Omental fat pad (tissue), 4 donors: Measurements from ENCODE around the gene PPFIBP1. TPM values are rescaled to one million over a fixed set of nuclear protein-coding genes. Genes with fewer than 3 reads are reported as not detected.

ENCODE experiments used
- ATAC-seq: fragments of 150-250 bp; one replicate; pipeline ENCODE4 v1.9.1; 2016; ENCODE audit warnings: mild to moderate bottlenecking, moderate library complexity; ENCODE audit not compliant: low FRiP score
- DNase-seq: peaks from one replicate; pipeline ENCODE4 v3.0.0-alpha.2; 2019; ENCODE audit warnings: low spot score
- total RNA-seq, 4 donors: library from RNA; depleted of rRNA; stranded (reverse); fragments of >200 nt; gene quantifications; one replicate each; pipeline ENCODE4 v1.1.0, GENCODE V29; 2016
- TF ChIP-seq, protein P1 (sequence below), 3 donors: fragments of 450-650 bp; IDR thresholded peaks; one replicate each; pipeline ENCODE4 v1.5.1; 2016 to 2017; ENCODE audit warnings: antibody characterized with exemption in 3 of 3, mild to moderate bottlenecking in 3 of 3, moderate library complexity in 2 of 3

PPFIBP1 gene
- total RNA-seq, 4 donors from 2014 or later, result 40.2 to 164 (median 56.5) TPM

DNA sequence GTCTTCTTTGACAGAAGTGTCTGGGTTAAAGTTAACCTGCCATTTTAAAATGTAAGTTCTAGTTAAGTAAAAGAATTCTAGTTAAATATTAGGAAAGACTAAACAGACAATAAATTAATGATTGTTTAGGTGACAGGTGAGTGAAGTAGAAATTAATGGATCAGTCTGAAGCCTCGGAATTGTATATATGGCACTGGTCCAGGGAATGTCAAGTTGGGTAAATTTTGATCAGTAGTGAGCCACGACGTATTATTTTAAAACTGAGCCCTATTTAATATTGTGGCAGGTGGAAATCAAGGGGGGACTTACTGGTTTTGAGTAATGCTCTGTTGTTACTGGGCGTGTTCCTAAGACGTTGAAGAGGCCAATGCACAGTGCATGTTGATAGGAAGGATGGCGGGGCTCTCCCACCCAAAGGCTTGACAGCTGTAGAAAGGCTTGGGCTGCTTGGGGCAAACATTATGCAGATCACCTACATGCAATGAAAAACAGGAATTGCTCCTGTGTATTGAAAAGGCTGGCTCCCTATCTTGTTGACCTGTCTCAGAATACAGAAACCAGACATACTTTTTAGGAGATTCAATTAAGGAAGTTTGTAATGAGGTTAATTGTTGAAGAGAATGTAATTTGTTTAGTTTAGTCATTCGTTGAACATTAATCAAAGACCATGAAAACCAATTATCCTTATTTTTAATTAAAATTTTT is 5.9 kb upstream of the PPFIBP1 start:
- TF ChIP-seq, protein P1, sequence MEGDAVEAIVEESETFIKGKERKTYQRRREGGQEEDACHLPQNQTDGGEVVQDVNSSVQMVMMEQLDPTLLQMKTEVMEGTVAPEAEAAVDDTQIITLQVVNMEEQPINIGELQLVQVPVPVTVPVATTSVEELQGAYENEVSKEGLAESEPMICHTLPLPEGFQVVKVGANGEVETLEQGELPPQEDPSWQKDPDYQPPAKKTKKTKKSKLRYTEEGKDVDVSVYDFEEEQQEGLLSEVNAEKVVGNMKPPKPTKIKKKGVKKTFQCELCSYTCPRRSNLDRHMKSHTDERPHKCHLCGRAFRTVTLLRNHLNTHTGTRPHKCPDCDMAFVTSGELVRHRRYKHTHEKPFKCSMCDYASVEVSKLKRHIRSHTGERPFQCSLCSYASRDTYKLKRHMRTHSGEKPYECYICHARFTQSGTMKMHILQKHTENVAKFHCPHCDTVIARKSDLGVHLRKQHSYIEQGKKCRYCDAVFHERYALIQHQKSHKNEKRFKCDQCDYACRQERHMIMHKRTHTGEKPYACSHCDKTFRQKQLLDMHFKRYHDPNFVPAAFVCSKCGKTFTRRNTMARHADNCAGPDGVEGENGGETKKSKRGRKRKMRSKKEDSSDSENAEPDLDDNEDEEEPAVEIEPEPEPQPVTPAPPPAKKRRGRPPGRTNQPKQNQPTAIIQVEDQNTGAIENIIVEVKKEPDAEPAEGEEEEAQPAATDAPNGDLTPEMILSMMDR (IDR thresholded peaks at IDR 0.05), result no peak
- DNase-seq (no peak), ATAC-seq (no peak)

DNA sequence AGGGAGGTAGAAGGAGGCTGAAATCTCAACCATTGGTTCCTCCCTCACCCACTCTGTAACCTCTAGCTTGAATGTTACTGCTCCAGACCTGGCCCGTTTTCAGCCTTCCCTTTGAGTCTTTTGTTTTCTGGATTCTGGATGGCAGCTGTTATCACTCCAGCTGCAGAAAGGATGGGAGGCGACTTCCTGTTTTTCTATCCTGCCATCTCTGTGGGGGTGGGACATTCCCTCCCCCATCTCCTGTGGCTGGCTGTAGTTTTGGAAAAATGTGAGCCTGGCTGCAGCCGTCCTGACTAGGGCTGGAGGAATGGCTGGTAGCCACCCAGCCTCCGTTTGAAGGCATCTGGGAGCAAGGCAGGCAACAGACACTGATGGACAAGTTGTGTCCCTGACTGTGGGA is 2.9 kb upstream of the PPFIBP1 start:
- ATAC-seq (no peak), DNase-seq (no peak)
- TF ChIP-seq, protein P1 (IDR thresholded peaks at IDR 0.05), result no peak

DNA sequence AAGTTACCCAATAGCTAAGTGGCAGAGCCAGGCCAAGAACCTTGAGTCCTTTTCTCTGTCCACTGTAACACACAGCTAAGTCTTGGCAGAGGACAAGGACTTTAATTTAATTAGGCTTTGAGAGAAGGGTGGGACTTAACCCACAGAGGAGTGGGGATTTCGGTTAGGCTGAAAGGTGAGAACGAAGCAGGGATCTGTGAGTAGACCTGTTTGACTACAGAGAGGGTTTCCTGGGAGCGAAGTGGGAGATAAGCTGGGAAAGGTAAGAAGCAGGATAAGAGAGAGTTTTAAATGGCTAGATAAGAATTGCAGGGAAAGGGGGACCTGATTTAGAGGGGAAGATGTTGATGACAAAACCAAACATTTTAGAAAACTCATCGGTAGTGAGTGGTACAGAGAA is 2.0 kb upstream of the PPFIBP1 start:
- TF ChIP-seq, protein P1 (IDR thresholded peaks at IDR 0.05), result no peak
- DNase-seq (no peak), ATAC-seq (no peak)

DNA sequence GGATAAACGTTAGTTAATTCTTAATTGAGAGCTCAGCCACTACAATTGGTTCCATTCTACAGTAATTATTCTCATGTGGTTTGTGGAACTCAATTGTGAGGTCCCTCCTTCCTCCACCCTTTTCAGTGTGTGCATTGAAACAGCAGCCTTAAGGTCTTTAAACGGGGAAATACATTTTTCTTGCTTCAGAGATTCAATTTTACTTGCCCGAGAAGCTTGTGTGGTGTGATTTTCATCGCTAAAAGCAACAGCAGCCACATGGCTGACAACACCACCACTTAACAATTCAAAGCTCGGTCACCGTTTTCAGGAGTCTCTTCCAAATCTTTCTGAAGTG is 733 bp upstream of the PPFIBP1 start:
- no peak for ATAC-seq

DNA sequence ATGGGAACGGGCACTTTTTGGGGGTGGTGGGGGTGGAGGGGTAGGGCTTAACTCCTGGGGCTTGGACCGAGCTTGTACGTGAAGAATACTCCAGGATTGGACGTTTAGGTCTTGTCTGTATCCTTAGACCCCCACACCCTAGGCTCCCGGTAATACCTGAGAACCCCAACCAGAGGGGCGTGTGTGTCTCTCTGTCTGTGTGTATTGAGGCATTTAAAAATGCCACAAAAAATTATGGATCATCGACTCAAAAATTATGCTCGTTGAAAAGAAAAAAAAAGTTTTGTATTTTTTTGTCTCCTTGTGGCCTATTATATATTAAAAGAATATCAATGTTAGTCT is 459 bp downstream of the PPFIBP1 start:
- ATAC-seq, result no peak
- TF ChIP-seq, protein P1 (IDR thresholded peaks at IDR 0.05), result no peak
- DNase-seq, result no peak

More for the DNA sequence above, 733 bp upstream of the PPFIBP1 start:
- TF ChIP-seq, protein P1 (IDR thresholded peaks at IDR 0.05), result no peak
- no peak for DNase-seq

DNA sequence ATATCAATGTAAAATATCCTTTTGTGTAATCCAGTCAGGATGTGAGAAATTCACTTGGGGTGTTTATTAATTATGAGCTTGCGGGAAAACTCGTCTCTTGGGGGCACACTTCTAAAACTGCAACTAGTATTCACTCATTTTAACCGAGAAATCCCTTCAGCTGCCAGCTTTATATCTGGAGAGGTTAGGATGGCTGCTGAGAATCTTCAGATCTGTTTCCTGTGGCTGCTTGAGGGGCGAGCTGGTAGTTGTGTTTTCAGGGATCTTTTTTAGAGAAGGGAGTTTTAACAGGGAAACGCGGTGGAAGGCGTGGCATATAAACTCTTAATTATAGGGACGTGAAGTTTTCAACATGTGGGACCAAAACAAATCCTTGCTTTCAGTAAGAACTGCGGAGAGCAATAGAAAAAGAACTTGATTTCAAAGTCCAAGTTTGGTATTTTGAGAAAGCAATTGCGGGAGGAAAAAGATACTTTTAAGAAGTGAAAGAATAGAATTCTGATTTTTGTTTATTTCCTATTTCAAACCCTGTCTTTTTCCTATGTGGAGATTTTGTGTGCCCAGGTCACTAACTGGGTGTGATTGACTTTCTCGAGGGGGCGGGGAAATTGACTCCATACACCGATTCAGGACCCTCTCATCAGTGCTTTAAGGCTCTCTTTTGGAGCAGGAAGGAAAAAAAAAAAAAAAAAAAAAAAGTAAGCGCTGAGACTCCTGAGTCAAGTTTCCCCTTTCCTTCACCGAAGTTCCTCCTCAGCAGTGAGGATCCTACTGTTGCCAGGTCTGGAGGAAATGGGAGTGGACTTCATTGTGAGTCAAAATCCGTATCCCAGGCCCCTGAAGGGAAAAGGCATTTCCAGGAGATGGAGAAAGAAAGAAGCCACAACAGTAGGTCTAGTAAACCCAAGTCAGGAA is 1.1 kb downstream of the PPFIBP1 start:
- TF ChIP-seq, protein P1 (IDR thresholded peaks at IDR 0.05), result no peak
- DNase-seq (no peak), ATAC-seq (peak; percentile 47)
